Activated T-cell treated with anti-CD3 and anti-CD28 coated beads for 48 hours (primary cell): Measurements from ENCODE around the gene FIGNL2.
A peak's percentile ranks its signal among the peaks of the same experiment; 100 is the strongest.

Experiments
- DNase-seq: peaks from one replicate; pipeline ENCODE4 v3.0.0-alpha.2; 2020; ENCODE audit warnings: low read depth

The FIGNL2 gene

GRCh38 chr12:51874000-51874399 is 25.5 kb upstream of the FIGNL2 start:
- no peak for DNase-seq

- DNase-seq = no peak
Measured at GRCh38 chr12:51873251-51873994, 24.9 kb upstream of the FIGNL2 start.

GRCh38 chr12:51872689-51872981 is 24.1 kb upstream of the FIGNL2 start:
- DNase-seq = no peak

GRCh38 chr12:51871918-51872688 is 23.6 kb upstream of the FIGNL2 start:
- no peak for DNase-seq

- no peak for DNase-seq
Measured at GRCh38 chr12:51871126-51871525, 22.6 kb upstream of the FIGNL2 start.

- DNase-seq = no peak
Measured at GRCh38 chr12:51870504-51870903, 22.0 kb upstream of the FIGNL2 start.

GRCh38 chr12:51869931-51870330 is 21.4 kb upstream of the FIGNL2 start:
- no peak for DNase-seq

GRCh38 chr12:51869496-51869865 is 21.0 kb upstream of the FIGNL2 start:
- no peak for DNase-seq

- DNase-seq = no peak
Measured at GRCh38 chr12:51868821-51869495, 20.4 kb upstream of the FIGNL2 start.

- no peak for DNase-seq
Measured at GRCh38 chr12:51867796-51868428, 19.4 kb upstream of the FIGNL2 start.

- no peak for DNase-seq
Measured at GRCh38 chr12:51867371-51867770, 18.9 kb upstream of the FIGNL2 start.

GRCh38 chr12:51866762-51867161 is 18.2 kb upstream of the FIGNL2 start:
- DNase-seq = no peak

- DNase-seq = no peak
Measured at GRCh38 chr12:51866324-51866723, 17.8 kb upstream of the FIGNL2 start.

- no peak for DNase-seq
Measured at GRCh38 chr12:51865757-51866270, 17.3 kb upstream of the FIGNL2 start.

- DNase-seq = no peak
Measured at GRCh38 chr12:51864833-51865670, 16.5 kb upstream of the FIGNL2 start.

GRCh38 chr12:51863933-51864832 is 15.7 kb upstream of the FIGNL2 start:
- peak; percentile 44 for DNase-seq

GRCh38 chr12:51863363-51863932 is 14.9 kb upstream of the FIGNL2 start:
- no peak for DNase-seq

GRCh38 chr12:51862947-51863346 is 14.4 kb upstream of the FIGNL2 start:
- DNase-seq = no peak

- DNase-seq = no peak
Measured at GRCh38 chr12:51860986-51861385, 12.5 kb upstream of the FIGNL2 start.
